K562 (cell line): ENCODE results near the gene KCND1. TPM values are rescaled to one million over a fixed set of nuclear protein-coding genes. Genes with fewer than 3 reads are reported as not detected.

Experiments
- BRD9 ChIP-seq: fragments of 450-650 bp; IDR thresholded peaks from 2 replicates; pipeline ENCODE4 v1.6.1; 2018; ENCODE audit warnings: low read depth; ENCODE audit not compliant: partially characterized antibody
- CREB3L1 ChIP-seq: fragments of 450-650 bp; IDR thresholded peaks from 2 replicates; pipeline ENCODE4 v1.6.1; 2014; ENCODE audit warnings: low read depth, mild to moderate bottlenecking, moderate library complexity, borderline replicate concordance
- ETV1 ChIP-seq: fragments of 450-650 bp; conservative IDR thresholded peaks from 2 replicates; pipeline ENCODE4 v1.6.1; 2016; ENCODE audit warnings: missing genetic modification characterization, control low read depth, low read depth, missing compliant biosample characterization
- FOXM1 ChIP-seq, 2 experiments: fragments of 450-650 bp in 1 of 2; sonication (generic) in 1 of 2; formaldehyde crosslinking in 1 of 2; IDR thresholded peaks; 2 replicates each; pipeline versions ENCODE4 v1.6.1 to v1.9.0; 2017 to 2022; ENCODE audit warnings: low read depth in 2 of 2, mild to moderate bottlenecking in 2 of 2, missing genetic modification reagents in 1 of 2, moderate library complexity in 1 of 2
- GTF2F1 ChIP-seq: IDR thresholded peaks from 2 replicates; pipeline ENCODE4 v1.6.1; 2011; ENCODE audit warnings: low read depth, low read length, improper control_type of control experiment
- MAZ ChIP-seq, 2 experiments: fragments of 450-650 bp in 1 of 2; sonication (generic) in 1 of 2; formaldehyde crosslinking; IDR thresholded peaks in 1 of 2; conservative IDR thresholded peaks in 1 of 2; 2 replicates each; pipeline versions ENCODE4 v1.4.0 to v1.5.0; 2020; ENCODE audit warnings: mild to moderate bottlenecking in 1 of 2, missing genetic modification reagents in 1 of 2
- PBX2 ChIP-seq, 2 experiments: IDR thresholded peaks in 1 of 2; conservative IDR thresholded peaks in 1 of 2; 2 replicates each; pipeline ENCODE4 v1.6.1; 2016; ENCODE audit warnings: low read depth in 2 of 2, mild to moderate bottlenecking in 1 of 2, missing compliant biosample characterization in 1 of 2, missing genetic modification characterization in 1 of 2, moderate library complexity in 1 of 2
- PCBP2 ChIP-seq: fragments of 200-400 bp; formaldehyde crosslinking; IDR thresholded peaks from 2 replicates; pipeline ENCODE4 v1.6.1; 2018; ENCODE audit warnings: low read length, low read depth, mild to moderate bottlenecking, moderate library complexity; ENCODE audit not compliant: poor library complexity, severe bottlenecking
- RB1 ChIP-seq: fragments of 450-650 bp; IDR thresholded peaks from 2 replicates; pipeline ENCODE4 v1.6.1; 2017; ENCODE audit warnings: low read depth, mild to moderate bottlenecking
- RBBP5 ChIP-seq: fragments of 200-600 bp; sonication (generic); IDR thresholded peaks from 2 replicates; pipeline ENCODE4 v1.6.1; 2012; ENCODE audit warnings: borderline replicate concordance, mild to moderate bottlenecking, low read length, control low read depth, inconsistent platforms; ENCODE audit not compliant: insufficient read depth, poor library complexity, severe bottlenecking
- RBM15 ChIP-seq: fragments of 200-400 bp; formaldehyde crosslinking; IDR thresholded peaks from 2 replicates; pipeline ENCODE4 v1.6.1; 2018; ENCODE audit warnings: mild to moderate bottlenecking, low read length, moderate library complexity; ENCODE audit not compliant: insufficient read depth
- RHOXF2B ChIP-seq: fragments of 250-450 bp; sonication (Bioruptor Pico); conservative IDR thresholded peaks from 2 replicates; pipeline ENCODE4 v1.5.1; 2021
- ZC3H4 ChIP-seq: sonication (generic); formaldehyde crosslinking; IDR thresholded peaks from 2 replicates; pipeline ENCODE4 v1.9.0; 2021; ENCODE audit warnings: missing genetic modification reagents, borderline replicate concordance
- ZNF445 ChIP-seq: fragments of 250-450 bp; sonication (Bioruptor Pico); IDR thresholded peaks from 2 replicates; pipeline ENCODE4 v1.4.0; 2020; ENCODE audit warnings: low read depth, mild to moderate bottlenecking, moderate library complexity
- ZNF592 ChIP-seq: fragments of 450-650 bp; IDR thresholded peaks from 2 replicates; pipeline ENCODE4 v1.6.1; 2017; ENCODE audit warnings: antibody characterized with exemption, mild to moderate bottlenecking
- ZNF695 ChIP-seq: fragments of 450-650 bp; formaldehyde crosslinking; IDR thresholded peaks from 2 replicates; pipeline ENCODE4 v1.4.0; 2020; ENCODE audit warnings: mild to moderate bottlenecking, moderate library complexity
- ZNF764 ChIP-seq: fragments of 250-450 bp; sonication (Bioruptor Pico); IDR thresholded peaks from 2 replicates; pipeline ENCODE4 v1.4.0; 2020; ENCODE audit warnings: low read depth, mild to moderate bottlenecking, moderate library complexity
- polyA plus RNA-seq, 8 experiments: library from polyadenylated mRNA; depleted of rRNA in 4 of 8; stranded (reverse) in 5 of 8; unstranded in 3 of 8; fragments of >200 nt; fragmentation: Nextera tagmentation in 2 of 8; fragmentation: Illumina TruSeq in 1 of 8; extraction: Ambion mirVana in 2 of 8; extraction: Trizol in 1 of 8; gene quantifications; 2 replicates each; pipeline versions ENCODE4 v1.2.1 to v1.2.3, GENCODE V29; 2011 to 2014; ENCODE audit warnings: inconsistent platforms in 1 of 8, missing spikeins in 1 of 8
- total RNA-seq, 7 experiments: library from RNA; depleted of rRNA in 6 of 7; stranded (reverse); fragments of >200 nt in 6 of 7; fragmentation: Illumina TruSeq in 2 of 7; extraction: Trizol in 2 of 7; gene quantifications; 2 replicates each; pipeline versions ENCODE4 v1.2.1 to v1.2.3, GENCODE V29; 2011 to 2021; ENCODE audit warnings: low replicate concordance in 1 of 7

The KCND1 gene
- total and polyA plus RNA-seq, 9 of the 15 experiments (the other 6 are each of a cell fraction or from before 2014, with no cell fraction given) = 0.06 to 0.83 (median 0.39) TPM; not detected in 1

- TF ChIP-seq PBX2 (CRISPR knock-in tag; IDR thresholded peaks at IDR 0.05; ENCODE audit: low read depth) = no peak
- no peak for TF ChIP-seq PBX2 (tag; conservative IDR thresholded peaks at IDR 0.05; ENCODE audit: low read depth)
- TF ChIP-seq RB1 = 0 out of 2 replicates have a peak, but pooled peaks have one; percentile 23
- TF ChIP-seq ZNF445 (CRISPR knock-in tag) = peak; percentile 11; the same call in 1 of the 2 replicates
- TF ChIP-seq PCBP2 = no peak
- TF ChIP-seq RHOXF2B (CRISPR knock-in tag) = peak; percentile 91
- TF ChIP-seq ZC3H4 (CRISPR knock-in tag) = no peak
- peak; percentile 93 for TF ChIP-seq CREB3L1
- TF ChIP-seq BRD9 = no peak
- TF ChIP-seq FOXM1 (IDR thresholded peaks at IDR 0.05; ENCODE audit: low read depth) = no peak
- no peak for TF ChIP-seq FOXM1 (CRISPR knock-in tag; IDR thresholded peaks at IDR 0.05; ENCODE audit: low read depth)
- TF ChIP-seq ZNF592 = no peak
- TF ChIP-seq MAZ (CRISPR knock-in tag; conservative IDR thresholded peaks at IDR 0.05 in 1 of 2, IDR thresholded peaks at IDR 0.05 in 1 of 2) = 0 out of 4 replicates have a peak, but pooled peaks of 1 of the 2 experiments have one; percentile 39
- TF ChIP-seq ZNF695 = no peak
- TF ChIP-seq RBBP5 = peak; percentile 73
- TF ChIP-seq ZNF764 (CRISPR knock-in tag) = peak; percentile 31; the same call in 1 of the 2 replicates
- no peak for TF ChIP-seq GTF2F1
- TF ChIP-seq RBM15 = no peak
- peak; percentile 69; the same call in 1 of the 2 replicates for TF ChIP-seq ETV1 (tag)
Measured at GRCh38 chrX:48911412-48912182, 60.0 kb downstream of the KCND1 start, which contains the start of gene SLC35A2 (continued).
